HG03520 (cell line): ENCODE measurements around the gene UTP3.
"Not testable (repeated sequence)": the region's sequence is repeated elsewhere in the genome, so short reads cannot be mapped to it uniquely, and the experiment has no call there.

Source experiments
- ATAC-seq: cut with Tn5 transposase; IDR thresholded peaks from one replicate; pipeline ENCODE4 v1.9.1; 2021; ENCODE audit warnings: mild to moderate bottlenecking, moderate library complexity; ENCODE audit not compliant: unreplicated experiment

UTP3 gene, protein sequence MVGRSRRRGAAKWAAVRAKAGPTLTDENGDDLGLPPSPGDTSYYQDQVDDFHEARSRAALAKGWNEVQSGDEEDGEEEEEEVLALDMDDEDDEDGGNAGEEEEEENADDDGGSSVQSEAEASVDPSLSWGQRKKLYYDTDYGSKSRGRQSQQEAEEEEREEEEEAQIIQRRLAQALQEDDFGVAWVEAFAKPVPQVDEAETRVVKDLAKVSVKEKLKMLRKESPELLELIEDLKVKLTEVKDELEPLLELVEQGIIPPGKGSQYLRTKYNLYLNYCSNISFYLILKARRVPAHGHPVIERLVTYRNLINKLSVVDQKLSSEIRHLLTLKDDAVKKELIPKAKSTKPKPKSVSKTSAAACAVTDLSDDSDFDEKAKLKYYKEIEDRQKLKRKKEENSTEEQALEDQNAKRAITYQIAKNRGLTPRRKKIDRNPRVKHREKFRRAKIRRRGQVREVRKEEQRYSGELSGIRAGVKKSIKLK

GRCh38 chr4:70687821-70688794 lies at the start of gene UTP3:
UTP3 (plus strand) TSS chr4:70688532; CDS start chr4:70688678, 146 bp downstream.
- ATAC-seq = peak; percentile 92

- peak; percentile 52 for ATAC-seq
Observed at GRCh38 chr4:70640192-70640591, 48.1 kb upstream of the UTP3 start.

GRCh38 chr4:70650741-70651140 lies 37.6 kb upstream of the UTP3 start:
- ATAC-seq = not testable (repeated sequence)

DNA sequence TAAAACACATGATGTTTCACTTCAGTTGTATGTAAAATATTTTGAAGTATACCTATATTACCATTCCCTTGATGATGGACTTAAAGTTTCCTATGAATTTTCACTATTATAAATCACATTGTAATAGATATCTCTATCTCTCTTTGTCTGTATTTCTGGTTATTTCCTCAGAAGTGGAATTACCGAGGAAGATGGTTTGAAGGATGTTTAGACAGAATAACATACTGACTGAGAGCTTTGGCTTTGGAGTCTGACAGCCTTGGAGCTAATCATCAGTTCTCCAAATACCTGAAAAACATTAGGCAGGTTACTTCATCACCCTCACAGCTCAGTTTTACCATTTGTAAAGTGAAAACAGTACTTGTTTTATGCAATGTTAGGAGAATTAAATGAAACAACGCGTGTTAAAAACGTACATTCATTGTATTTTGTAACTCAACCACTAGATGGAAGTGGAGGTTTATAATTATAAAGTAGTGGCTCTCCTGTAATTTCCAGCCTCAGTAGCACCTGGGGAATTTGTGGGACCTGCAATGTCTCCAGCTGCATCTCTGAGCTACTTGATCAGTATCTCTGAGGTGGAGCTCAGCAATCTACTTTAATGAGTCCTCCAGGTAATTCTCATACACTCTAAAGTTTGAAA lies 36.3 kb upstream of the UTP3 start:
- peak; percentile 43 for ATAC-seq

DNA sequence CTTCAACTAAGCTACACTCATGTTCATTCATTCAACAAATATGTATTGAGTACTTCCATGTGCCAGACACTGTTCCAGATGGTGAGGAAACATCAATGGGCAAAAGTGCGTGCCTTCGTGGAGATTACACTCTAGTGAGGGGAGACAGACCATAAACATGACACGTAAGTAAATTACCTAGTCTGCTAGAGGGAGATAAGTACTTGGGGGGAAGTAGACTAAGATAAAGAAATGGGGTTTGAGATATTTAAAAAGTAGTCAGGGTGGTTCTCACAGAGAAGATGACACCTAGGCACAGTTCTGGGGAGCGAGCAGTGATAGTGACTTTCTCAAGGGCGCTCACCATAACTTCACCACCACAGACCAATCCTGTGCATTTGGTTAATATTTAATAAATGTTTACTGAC lies 33.7 kb upstream of the UTP3 start:
- ATAC-seq = no peak

- no peak for ATAC-seq
Observed at GRCh38 chr4:70657326-70657725, 31.0 kb upstream of the UTP3 start.

DNA sequence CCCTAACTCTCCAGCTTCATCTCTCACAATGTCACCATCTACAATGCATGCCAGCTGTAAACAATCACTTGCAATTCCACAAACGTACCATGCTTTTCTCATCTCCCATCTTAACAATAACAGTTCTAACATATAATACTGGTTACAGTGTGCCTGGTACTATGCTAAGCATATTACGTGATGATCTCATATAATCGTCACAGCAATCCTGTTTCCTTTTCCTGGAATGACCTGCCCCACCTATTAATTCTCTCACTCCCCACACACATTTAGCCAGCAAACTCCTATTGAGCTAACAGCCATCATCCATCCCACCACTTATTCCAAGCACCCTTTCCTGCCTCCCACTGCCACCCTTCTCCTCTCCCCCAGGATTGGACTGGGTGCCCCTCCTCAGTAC lies 29.9 kb upstream of the UTP3 start:
- ATAC-seq = no peak

- no peak for ATAC-seq
Observed at GRCh38 chr4:70660106-70660505, 28.2 kb upstream of the UTP3 start.

- ATAC-seq = peak; percentile 71
Observed at GRCh38 chr4:70661309-70661922, 26.9 kb upstream of the UTP3 start.

DNA sequence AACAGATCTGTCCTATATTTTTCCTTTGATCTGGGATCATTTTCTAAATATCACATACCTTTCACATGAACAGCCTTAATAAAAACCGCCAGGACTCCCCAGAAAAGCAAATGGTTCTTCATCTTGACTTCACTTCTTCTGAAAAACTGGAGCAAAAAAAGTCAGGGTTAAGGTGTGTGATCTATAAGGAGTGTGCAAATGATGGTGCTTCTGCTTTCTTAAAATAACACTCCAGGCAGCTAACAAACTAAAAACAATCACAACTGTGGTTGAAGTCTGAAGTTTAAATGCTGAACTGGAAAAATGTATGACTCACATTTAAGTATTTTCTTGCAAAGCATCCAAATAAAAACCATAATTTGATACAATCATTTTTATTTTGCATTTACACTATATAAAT lies 22.0 kb upstream of the UTP3 start, which contains the start of gene JCHAIN:
Gene JCHAIN (minus strand): TSS at position 140 of the 400 bp plus-strand sequence. CDS start 18 bp downstream, at position 122.
- peak; percentile 40 for ATAC-seq

DNA sequence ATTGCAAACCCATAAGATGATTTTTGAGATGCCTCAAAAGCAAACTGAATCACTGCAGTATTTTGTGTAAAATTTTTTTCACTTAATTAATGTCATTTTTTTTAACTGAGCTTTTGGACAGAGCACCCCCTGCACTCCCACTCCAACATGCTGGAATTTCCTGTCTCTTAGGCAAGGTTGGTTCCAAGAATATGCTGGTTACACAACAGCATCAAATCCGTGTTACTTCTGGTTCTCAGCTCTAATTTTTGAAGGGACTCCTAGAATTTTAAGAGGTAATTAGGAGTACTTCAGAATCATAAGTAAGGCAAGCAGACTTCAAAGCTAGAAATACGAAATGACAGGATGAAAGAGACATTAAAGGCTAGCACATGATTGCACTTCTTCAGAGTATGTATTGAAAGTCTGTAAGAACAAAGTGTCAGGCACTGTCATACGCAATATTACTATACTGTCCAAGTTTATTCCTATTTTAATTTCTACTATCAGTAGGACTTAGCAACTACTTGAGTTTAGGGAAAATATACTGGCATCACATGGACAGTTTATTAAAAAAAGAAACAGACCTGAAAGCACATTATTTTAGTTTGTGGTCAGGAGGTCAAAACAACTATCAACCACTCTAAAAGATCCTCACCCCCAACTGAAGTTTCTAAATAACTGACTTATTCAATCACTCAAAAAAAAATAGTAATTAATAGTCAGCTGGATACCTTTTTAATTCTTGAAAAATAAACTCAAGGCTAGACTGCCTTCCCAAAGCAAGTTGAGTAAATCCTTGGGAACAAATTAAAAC lies 20.4 kb upstream of the UTP3 start:
- no peak for ATAC-seq

- ATAC-seq = no peak
Observed at GRCh38 chr4:70670332-70671014, 17.9 kb upstream of the UTP3 start.

GRCh38 chr4:70671091-70671490 lies 17.2 kb upstream of the UTP3 start:
- no peak for ATAC-seq

DNA sequence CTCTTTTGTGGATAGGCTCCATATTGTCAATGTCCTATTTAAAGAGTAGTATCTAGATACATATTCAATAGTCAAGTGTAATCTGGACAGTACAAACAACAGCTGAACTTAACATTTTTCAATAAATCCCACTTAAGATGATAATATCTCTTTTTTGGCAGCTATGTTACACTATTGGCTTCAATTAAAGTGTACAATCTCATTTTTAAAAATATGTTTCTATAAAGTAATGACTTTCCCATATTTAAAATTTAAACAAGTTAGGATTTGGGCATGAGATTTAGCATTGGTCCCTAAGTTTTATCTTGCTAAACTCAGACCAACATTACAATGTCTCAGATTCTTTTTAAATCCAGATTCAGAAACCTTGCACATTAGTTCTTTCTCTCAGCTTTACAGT lies 14.1 kb upstream of the UTP3 start:
- no peak for ATAC-seq

DNA sequence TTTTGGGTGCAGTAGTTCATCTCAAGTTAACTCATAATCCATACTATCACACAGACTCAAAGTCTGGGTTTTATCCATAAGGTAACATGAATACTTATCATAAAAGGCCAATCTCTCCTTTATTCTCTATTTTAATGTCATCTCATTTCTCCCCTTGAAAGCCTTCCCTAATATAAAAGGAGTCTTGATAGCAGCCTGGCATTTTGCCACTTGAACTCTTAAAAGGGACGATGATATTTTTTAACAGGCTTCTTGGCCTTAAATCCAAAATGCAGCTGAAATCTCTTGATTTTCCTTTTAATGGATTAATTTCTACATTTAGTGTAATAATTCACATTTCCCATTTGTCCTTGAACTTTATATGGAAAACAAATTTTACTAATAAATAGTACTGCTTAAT lies 13.6 kb upstream of the UTP3 start:
- no peak for ATAC-seq

DNA sequence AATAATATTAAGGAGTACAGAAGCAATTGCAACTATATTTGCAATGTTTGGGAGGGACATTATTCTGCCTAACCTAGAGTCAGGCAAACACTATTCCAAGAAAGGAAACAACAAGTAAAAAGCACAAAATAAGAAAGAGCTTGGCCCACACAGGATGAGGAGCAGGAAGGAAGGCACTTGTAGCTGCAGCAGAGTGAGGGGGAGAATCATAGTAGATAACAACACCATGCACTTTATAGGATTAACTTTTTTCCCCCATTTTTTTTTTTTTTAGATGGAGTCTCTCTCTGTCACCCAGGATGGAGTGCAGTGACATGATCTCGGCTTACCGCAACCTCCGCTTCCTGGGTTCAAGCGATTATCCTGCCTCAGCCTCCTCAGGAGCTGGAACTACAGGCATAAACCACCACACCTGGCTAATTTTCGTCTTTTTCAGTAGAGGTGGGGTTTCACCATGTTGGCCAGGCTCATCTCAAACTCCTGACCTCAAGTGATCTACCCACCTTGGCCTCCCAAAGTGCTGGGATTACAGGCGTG lies 11.7 kb upstream of the UTP3 start:
- ATAC-seq = no peak

- ATAC-seq = peak; percentile 79
Observed at GRCh38 chr4:70678383-70678999, 9.8 kb upstream of the UTP3 start.

GRCh38 chr4:70680934-70681333 lies 7.4 kb upstream of the UTP3 start:
- no peak for ATAC-seq
